Loucy (cell line): ENCODE results near the gene TASP1.

ENCODE experiments used
- CTCF ChIP-seq: fragments of 200-600 bp; sonication (generic); conservative IDR thresholded peaks from 2 replicates; pipeline ENCODE4 v1.5.1; 2014; ENCODE audit warnings: mild to moderate bottlenecking, antibody characterized with exemption, low read length
- EZH2phosphoT487 ChIP-seq: fragments of 200-600 bp; IDR thresholded peaks from 2 replicates; pipeline ENCODE4 v1.6.1; 2018; ENCODE audit warnings: antibody characterized with exemption, mild to moderate bottlenecking, moderate library complexity, borderline replicate concordance

DNA sequence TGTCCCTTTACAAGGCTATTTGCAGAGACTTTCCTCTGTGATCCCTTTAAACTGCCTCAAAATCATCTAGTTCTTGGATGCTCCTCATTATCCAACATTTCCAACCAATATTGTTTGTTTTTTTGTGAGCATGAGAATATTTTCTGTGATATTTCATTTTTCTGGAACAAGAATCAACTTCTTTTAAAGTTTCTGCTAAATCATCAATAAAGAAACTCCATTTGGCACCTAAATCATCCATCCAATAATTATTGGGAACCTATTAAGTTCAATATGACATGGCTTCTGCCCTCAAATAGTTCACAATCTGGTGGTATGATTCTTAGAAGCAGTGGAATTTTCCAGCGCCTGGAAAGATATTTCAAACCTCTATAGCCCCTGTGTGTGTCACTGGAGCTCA is 210.0 kb downstream of the TASP1 start:
- no peak for TF ChIP-seq CTCF
- TF ChIP-seq EZH2phosphoT487, result no peak
